Endothelial cell of umbilical vein (primary cell): ENCODE data around the gene TECTB. TPM values are rescaled to one million over a fixed set of nuclear protein-coding genes. Genes with fewer than 3 reads are reported as not detected.

Experiments used
- BruUV-seq: library from RNA; stranded (reverse); fragments of 400-500 nt; replicated peaks from 2 replicates; lab custom pipeline; 2021; lab: Mats Ljungman, UMichigan
- CTCF ChIA-PET: fragments of 300-600, 350-600 bp; sonication (Branson Sonifier 250); formaldehyde crosslinking; loops from one replicate; lab custom pipeline; 2021; ENCODE audit warnings: antibody characterized with exemption, inconsistent platforms; lab: Charles Lee
- POLR2A ChIA-PET: fragments of 300-600, 350-600 bp; sonication (Branson Sonifier 250); formaldehyde crosslinking; loops from one replicate; lab custom pipeline; 2021; ENCODE audit warnings: antibody characterized with exemption, inconsistent platforms; lab: Charles Lee
- DNase-seq: peaks from one replicate; pipeline ENCODE4 v3.0.0-alpha.2; 2011; ENCODE audit warnings: low read depth, low spot score
- FAIRE-seq: peaks from 2 replicates; lab custom pipeline; 2011; peaks lifted over from hg19 to GRCh38; lab: Jason Lieb, UNC
- H2AFZ ChIP-seq: 2 replicates; pipeline ENCODE4 v1.6.0; 2012; ENCODE audit warnings: low read depth, low read length, control low read depth, inconsistent platforms
- H3K27ac ChIP-seq: 2 replicates; pipeline ENCODE4 v1.5.1; 2011; ENCODE audit warnings: low read depth, mild to moderate bottlenecking, control low read depth, low read length, moderate library complexity; ENCODE audit not compliant: insufficient read depth
- H3K27me3 ChIP-seq, 2 experiments: 2 replicates each; pipeline versions ENCODE4 v1.6.0 to v1.6.1; 2011; ENCODE audit warnings: low read length in 2 of 2, mixed read lengths in 1 of 2; ENCODE audit not compliant: control insufficient read depth in 2 of 2, insufficient read depth in 2 of 2
- H3K36me3 ChIP-seq, 2 experiments: 2 replicates in 1 of 2; 3 replicates in 1 of 2; pipeline ENCODE4 v1.5.1; 2011; ENCODE audit warnings: low read length in 2 of 2, mild to moderate bottlenecking in 1 of 2, moderate library complexity in 1 of 2; ENCODE audit not compliant: control insufficient read depth in 2 of 2, insufficient read depth in 2 of 2; ENCODE audit errors: extremely low read depth in 1 of 2
- H3K4me1 ChIP-seq: 3 replicates; pipeline ENCODE4 v1.5.1; 2011; ENCODE audit warnings: mild to moderate bottlenecking, low read length; ENCODE audit not compliant: control insufficient read depth, insufficient read depth; ENCODE audit errors: extremely low read depth
- H3K4me2 ChIP-seq: 2 replicates; pipeline ENCODE4 v1.6.1; 2011; ENCODE audit warnings: low read length, control low read depth, mixed read lengths; ENCODE audit not compliant: insufficient read depth
- H3K4me3 ChIP-seq, 3 experiments: fragments of 200-600 bp in 1 of 3; sonication (generic), shearing (Covaris generic) in 1 of 3; replicated peaks in 1 of 3; 2 replicates each; pipeline ENCODE4 v1.5.1; 2011 to 2016; ENCODE audit warnings: control low read depth in 3 of 3, low read length in 3 of 3, mild to moderate bottlenecking in 2 of 3, inconsistent platforms in 1 of 3, low read depth in 1 of 3, moderate library complexity in 1 of 3; ENCODE audit not compliant: insufficient read depth in 1 of 3
- H3K79me2 ChIP-seq: 2 replicates; pipeline ENCODE4 v1.6.0; 2012; ENCODE audit warnings: low read length, inconsistent platforms; ENCODE audit not compliant: control insufficient read depth, insufficient read depth
- H3K9ac ChIP-seq: replicated peaks from 2 replicates; pipeline ENCODE3; 2011; ENCODE audit warnings: low read length, control low read depth; ENCODE audit not compliant: insufficient read depth; ENCODE audit errors: extremely low read depth
- H3K9me1 ChIP-seq: replicated peaks from 3 replicates; pipeline ENCODE4 v1.6.0; 2011; ENCODE audit warnings: mild to moderate bottlenecking, low read length; ENCODE audit not compliant: control insufficient read depth, insufficient read depth; ENCODE audit errors: extremely low read depth
- H3K9me3 ChIP-seq: replicated peaks from 2 replicates; pipeline ENCODE4 v1.5.1; 2012; ENCODE audit warnings: low read length, inconsistent platforms; ENCODE audit not compliant: control insufficient read depth, insufficient read depth
- H4K20me1 ChIP-seq: replicated peaks from 2 replicates; pipeline ENCODE3; 2011; ENCODE audit warnings: mild to moderate bottlenecking, low read length; ENCODE audit not compliant: control insufficient read depth, insufficient read depth; ENCODE audit errors: extremely low read depth
- CTCF ChIP-seq, 2 donors: IDR thresholded peaks; 1 replicate in 1 of 2; 2 replicates in 1 of 2; pipeline ENCODE4 v1.5.1; 2011; ENCODE audit warnings: low read length in 2 of 2, mild to moderate bottlenecking in 2 of 2, moderate library complexity in 2 of 2, control low read depth in 1 of 2, inconsistent platforms in 1 of 2, low read depth in 1 of 2; ENCODE audit not compliant: insufficient read depth in 1 of 2; ENCODE audit errors: extremely low read depth in 1 of 2
- EZH2 ChIP-seq: IDR thresholded peaks from 2 replicates; pipeline ENCODE4 v1.6.1; 2012; ENCODE audit warnings: borderline replicate concordance, low read depth, mild to moderate bottlenecking, moderate library complexity, low read length, inconsistent platforms; ENCODE audit not compliant: severe bottlenecking
- FOS ChIP-seq: IDR thresholded peaks from 2 replicates; pipeline ENCODE4 v1.6.1; 2011; ENCODE audit warnings: mild to moderate bottlenecking, low read length, moderate library complexity, borderline replicate concordance; ENCODE audit not compliant: insufficient read depth
- GATA2 ChIP-seq: IDR thresholded peaks from 2 replicates; pipeline ENCODE4 v1.7.0; 2011; ENCODE audit warnings: low read depth, mild to moderate bottlenecking, moderate library complexity, mixed read lengths, low read length; ENCODE audit not compliant: insufficient read length, insufficient read depth
- JUN ChIP-seq: IDR thresholded peaks from 2 replicates; pipeline ENCODE4 v1.6.1; 2011; ENCODE audit warnings: borderline replicate concordance, low read depth; ENCODE audit not compliant: insufficient read length, insufficient read depth
- MAX ChIP-seq: IDR thresholded peaks from 2 replicates; pipeline ENCODE4 v1.6.1; 2011; ENCODE audit not compliant: insufficient read depth, insufficient read length
- MYC ChIP-seq: IDR thresholded peaks from one replicate; pipeline ENCODE4 v1.6.1; 2011; ENCODE audit warnings: mild to moderate bottlenecking, low read depth, low read length
- POLR2A ChIP-seq: IDR thresholded peaks from 2 replicates; pipeline ENCODE4 v1.6.1; 2012; ENCODE audit warnings: low read depth, mild to moderate bottlenecking, control low read depth, low read length
- POLR2AphosphoS5 ChIP-seq: IDR thresholded peaks from 2 replicates; pipeline ENCODE4 v1.6.1; 2012; ENCODE audit warnings: low read depth, mild to moderate bottlenecking, control low read depth, low read length, moderate library complexity; ENCODE audit not compliant: insufficient read depth
- dilution Hi-C: fragments of 300-500 bp; cut with MboI; formaldehyde crosslinking; loops from one replicate; pipeline ENCODE4 v1.15.0; 2019; ENCODE audit warnings: low sequenced_read_pairs; ENCODE audit not compliant: extremely low pct_ligation_motif_present
- intact Hi-C: fragments of 100-400 bp; cut with micrococcal nuclease; formaldehyde crosslinking; loops from one replicate; pipeline ENCODE4 v1.10.0; 2022
- polyA plus RNA-seq, 4 experiments: library from polyadenylated mRNA; depleted of rRNA in 3 of 4; stranded (reverse) in 3 of 4; unstranded in 1 of 4; fragments of >200 nt; gene quantifications; 2 replicates each; pipeline versions ENCODE4 v1.2.1 to v1.2.3, GENCODE V29; 2011 to 2012; ENCODE audit warnings: missing spikeins in 1 of 4
- total RNA-seq: library from RNA; stranded (reverse); gene quantifications from 2 replicates; pipeline ENCODE4 v1.2.3, GENCODE V29; 2021

TECTB gene
- total and polyA plus RNA-seq, 2 donors (not counting 3 experiments of a cell fraction or from before 2014, with no cell fraction given) = not detected

GRCh38 chr10:112286837-112287818 lies 3.9 kb downstream of the TECTB start:
- no peak overlapping the region for H3K27ac ChIP-seq
- no peak overlapping the region for H3K4me3 ChIP-seq
- ChIA-PET CTCF (no interaction called here), POLR2A (no interaction called here)
- H3K27me3 ChIP-seq = no peaks in the 10 kb centered on the region
- TF ChIP-seq EZH2 (no peak), MYC (no peak), GATA2 (no peak), MAX (no peak), POLR2A (no peak), POLR2AphosphoS5 (no peak), CTCF (IDR thresholded peaks at IDR 0.05; ENCODE audit: extremely low read depth in 1 of 2, insufficient read depth in 1 of 2, low read depth in 1 of 2, low read length in 2 of 2) (no peak), FOS (no peak), JUN (no peak)
- H3K4me1 ChIP-seq = no peaks in the 10 kb centered on the region
- no peak overlapping the region for H2AFZ ChIP-seq
- H3K79me2 ChIP-seq = no peaks in the 10 kb centered on the region
- DNase-seq (no peak), FAIRE-seq (no peak)
- H3K9ac ChIP-seq = no peak overlapping the region
- no peaks in the 10 kb centered on the region for H3K9me3 ChIP-seq
- intact Hi-C loops = no loop called here
- dilution Hi-C loops = no loop called here
- H3K9me1 ChIP-seq = no peaks in the 10 kb centered on the region
- BruUV-seq = no TSS peak
- no peak overlapping the region for H3K4me2 ChIP-seq
- no peaks in the 10 kb centered on the region for H3K36me3 ChIP-seq
- H4K20me1 ChIP-seq = no peaks in the 10 kb centered on the region
